Panc1 (cell line): ENCODE measurements around the gene ASB16. TPM values are rescaled to one million over a fixed set of nuclear protein-coding genes. Genes with fewer than 3 reads are reported as not detected.

Experiments
- ATAC-seq: fragments of 200-7000 bp; cut with Tn5 transposase; 2 replicates; pipeline ENCODE4 v1.9.1; 2020; ENCODE audit warnings: mild to moderate bottlenecking, moderate library complexity
- BruUV-seq: library from RNA; stranded (reverse); fragments of 400-500 nt; replicated peaks from 2 replicates; lab custom pipeline; 2021; lab: Mats Ljungman, UMichigan
- CTCF ChIA-PET: fragments of 300-600 bp; sonication (Branson Sonifier 250); formaldehyde crosslinking; loops from one replicate; lab custom pipeline; 2022; ENCODE audit warnings: antibody characterized with exemption; lab: Charles Lee
- POLR2A ChIA-PET: fragments of 300-600 bp; sonication (Branson Sonifier 250); formaldehyde crosslinking; loops from one replicate; lab custom pipeline; 2022; ENCODE audit warnings: antibody characterized with exemption; lab: Charles Lee
- DNase-seq: peaks from one replicate; pipeline ENCODE4 v3.0.0-alpha.2; 2010; ENCODE audit warnings: low read depth, low spot score
- H3K27ac ChIP-seq: 2 replicates; pipeline ENCODE4 v1.5.1; 2011; ENCODE audit warnings: mild to moderate bottlenecking, low read length, inconsistent platforms
- H3K27me3 ChIP-seq: fragments of 200-500 bp; sonication (Bioruptor generic); 2 replicates; pipeline ENCODE4 v1.6.0; 2014; ENCODE audit warnings: low read length, inconsistent platforms; ENCODE audit not compliant: control insufficient read depth, insufficient read depth
- H3K36me3 ChIP-seq: fragments of 200-500 bp; sonication (Bioruptor generic); 2 replicates; pipeline ENCODE4 v1.5.1; 2014; ENCODE audit warnings: inconsistent platforms, mild to moderate bottlenecking, low read length, moderate library complexity; ENCODE audit not compliant: control insufficient read depth, insufficient read depth
- H3K4me1 ChIP-seq: 2 replicates; pipeline ENCODE4 v1.5.1; 2011; ENCODE audit warnings: inconsistent platforms, mild to moderate bottlenecking, low read length, moderate library complexity; ENCODE audit not compliant: control insufficient read depth, insufficient read depth
- H3K4me3 ChIP-seq, 2 experiments: 2 replicates each; pipeline ENCODE4 v1.5.1; 2011 to 2012; ENCODE audit warnings: low read depth in 2 of 2, low read length in 2 of 2, mild to moderate bottlenecking in 2 of 2, inconsistent platforms in 1 of 2, moderate library complexity in 1 of 2
- H3K9me3 ChIP-seq: fragments of 200-500 bp; sonication (Bioruptor generic); 2 replicates; pipeline ENCODE4 v1.5.1; 2014; ENCODE audit warnings: low read depth, mild to moderate bottlenecking, inconsistent platforms, low read length, moderate library complexity; ENCODE audit not compliant: control insufficient read depth, insufficient read depth
- POLR2AphosphoS5 ChIP-seq: IDR thresholded peaks from 2 replicates; pipeline ENCODE4 v1.6.1; 2012; ENCODE audit warnings: mild to moderate bottlenecking, low read depth, low read length, moderate library complexity
- SIN3A ChIP-seq: IDR thresholded peaks from 2 replicates; pipeline ENCODE4 v1.6.1; 2012; ENCODE audit warnings: low read depth, mild to moderate bottlenecking, low read length, moderate library complexity, borderline replicate concordance; ENCODE audit not compliant: insufficient read depth
- TCF7L2 ChIP-seq: IDR thresholded peaks from 2 replicates; pipeline ENCODE4 v1.6.1; 2011; ENCODE audit warnings: mild to moderate bottlenecking, low read depth, low read length, inconsistent platforms
- in situ Hi-C: cut with HindIII; loops from 2 replicates; pipeline ENCODE4 v1.10.0; 2016; ENCODE audit warnings: low sequenced_read_pairs, low pct_unique_long_range_greater_than_20kb
- intact Hi-C: fragments of 100-400 bp; cut with micrococcal nuclease; formaldehyde crosslinking; loops from one replicate; pipeline ENCODE4 v1.10.0; 2022; ENCODE audit not compliant: unreplicated experiment
- total RNA-seq: library from RNA; stranded (reverse); gene quantifications from one replicate; pipeline ENCODE4 v1.2.1, GENCODE V29; 2021; ENCODE audit not compliant: unreplicated experiment
- TF ChIP-seq, protein P1 (sequence below): fragments of 450-650 bp; IDR thresholded peaks from 2 replicates; pipeline ENCODE4 v1.5.1; 2017; ENCODE audit warnings: mild to moderate bottlenecking
- TF ChIP-seq, protein P2 (sequence below), 2 experiments: IDR thresholded peaks; 2 replicates each; pipeline ENCODE4 v1.6.1; 2011 to 2012; ENCODE audit warnings: low read depth in 2 of 2, control low read depth in 1 of 2, low read length in 1 of 2, mild to moderate bottlenecking in 1 of 2, moderate library complexity in 1 of 2; ENCODE audit not compliant: insufficient read depth in 1 of 2

Gene ASB16
- total RNA-seq, 1 experiment from 2014 or later, result not detected

DNA sequence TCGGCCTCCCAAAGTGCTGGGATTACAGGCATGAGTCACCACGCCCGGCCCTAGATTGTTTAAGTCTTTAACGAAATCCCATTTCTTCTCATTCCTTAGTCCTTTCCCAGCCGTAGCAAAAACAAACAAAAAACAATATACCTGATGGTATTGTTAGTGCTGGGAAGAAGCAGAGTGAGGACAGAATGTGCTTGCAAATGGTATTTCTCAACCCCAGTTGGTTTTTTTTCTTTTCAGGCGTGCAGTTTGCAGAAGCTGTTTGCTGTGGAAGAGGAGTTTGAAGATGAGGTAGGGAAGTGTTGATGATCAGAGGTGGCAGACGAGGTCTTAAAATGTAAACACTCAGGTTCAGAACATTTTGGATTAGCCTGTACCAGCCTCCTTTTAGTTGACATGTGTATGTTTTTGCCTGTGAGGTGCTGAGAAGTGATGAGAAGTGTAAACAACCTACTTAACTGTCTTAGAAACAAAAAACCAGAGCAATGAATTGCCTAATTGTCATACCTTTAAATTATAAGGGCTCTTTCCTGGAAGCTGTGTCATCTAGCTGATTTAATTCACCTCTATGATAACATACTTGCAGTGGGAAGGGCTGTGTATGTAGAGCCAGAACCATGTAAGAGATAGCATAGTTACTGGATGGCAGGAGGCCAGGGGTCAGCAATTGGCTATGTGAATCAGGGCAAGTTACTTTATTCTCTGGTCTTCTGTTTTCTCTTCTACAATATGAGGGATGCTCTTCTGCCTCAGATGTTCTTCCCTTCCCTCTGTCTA lies 25.4 kb upstream of the ASB16 start:
- DNase-seq, result no peak
- ChIA-PET CTCF (interaction anchor here (0.6 to 0.7 kb wide), 2 partner anchors 201 to 214 kb away, joined by 3 to 6 read pairs; no protein-coding TSS in a partner anchor), POLR2A (interaction anchor here (0.6 kb wide), 1 partner anchor 1802 kb away, joined by 6 read pairs; no protein-coding TSS in a partner anchor)
- no peaks in the 10 kb centered on the region for H3K4me1 ChIP-seq
- in situ Hi-C loops, result no loop called here
- no peak for ATAC-seq
- intact Hi-C loops, result no loop called here
- no peaks in the 10 kb centered on the region for H3K27me3 ChIP-seq
- no peaks in the 10 kb centered on the region; the same call in 1 of the 2 replicates for H3K36me3 ChIP-seq
- TSS peak; percentile 33 for BruUV-seq
- no peak for TF ChIP-seq SIN3A
- TF ChIP-seq, protein P1, sequence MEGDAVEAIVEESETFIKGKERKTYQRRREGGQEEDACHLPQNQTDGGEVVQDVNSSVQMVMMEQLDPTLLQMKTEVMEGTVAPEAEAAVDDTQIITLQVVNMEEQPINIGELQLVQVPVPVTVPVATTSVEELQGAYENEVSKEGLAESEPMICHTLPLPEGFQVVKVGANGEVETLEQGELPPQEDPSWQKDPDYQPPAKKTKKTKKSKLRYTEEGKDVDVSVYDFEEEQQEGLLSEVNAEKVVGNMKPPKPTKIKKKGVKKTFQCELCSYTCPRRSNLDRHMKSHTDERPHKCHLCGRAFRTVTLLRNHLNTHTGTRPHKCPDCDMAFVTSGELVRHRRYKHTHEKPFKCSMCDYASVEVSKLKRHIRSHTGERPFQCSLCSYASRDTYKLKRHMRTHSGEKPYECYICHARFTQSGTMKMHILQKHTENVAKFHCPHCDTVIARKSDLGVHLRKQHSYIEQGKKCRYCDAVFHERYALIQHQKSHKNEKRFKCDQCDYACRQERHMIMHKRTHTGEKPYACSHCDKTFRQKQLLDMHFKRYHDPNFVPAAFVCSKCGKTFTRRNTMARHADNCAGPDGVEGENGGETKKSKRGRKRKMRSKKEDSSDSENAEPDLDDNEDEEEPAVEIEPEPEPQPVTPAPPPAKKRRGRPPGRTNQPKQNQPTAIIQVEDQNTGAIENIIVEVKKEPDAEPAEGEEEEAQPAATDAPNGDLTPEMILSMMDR, result no peak
- no peak for TF ChIP-seq TCF7L2
- TF ChIP-seq, protein P2, sequence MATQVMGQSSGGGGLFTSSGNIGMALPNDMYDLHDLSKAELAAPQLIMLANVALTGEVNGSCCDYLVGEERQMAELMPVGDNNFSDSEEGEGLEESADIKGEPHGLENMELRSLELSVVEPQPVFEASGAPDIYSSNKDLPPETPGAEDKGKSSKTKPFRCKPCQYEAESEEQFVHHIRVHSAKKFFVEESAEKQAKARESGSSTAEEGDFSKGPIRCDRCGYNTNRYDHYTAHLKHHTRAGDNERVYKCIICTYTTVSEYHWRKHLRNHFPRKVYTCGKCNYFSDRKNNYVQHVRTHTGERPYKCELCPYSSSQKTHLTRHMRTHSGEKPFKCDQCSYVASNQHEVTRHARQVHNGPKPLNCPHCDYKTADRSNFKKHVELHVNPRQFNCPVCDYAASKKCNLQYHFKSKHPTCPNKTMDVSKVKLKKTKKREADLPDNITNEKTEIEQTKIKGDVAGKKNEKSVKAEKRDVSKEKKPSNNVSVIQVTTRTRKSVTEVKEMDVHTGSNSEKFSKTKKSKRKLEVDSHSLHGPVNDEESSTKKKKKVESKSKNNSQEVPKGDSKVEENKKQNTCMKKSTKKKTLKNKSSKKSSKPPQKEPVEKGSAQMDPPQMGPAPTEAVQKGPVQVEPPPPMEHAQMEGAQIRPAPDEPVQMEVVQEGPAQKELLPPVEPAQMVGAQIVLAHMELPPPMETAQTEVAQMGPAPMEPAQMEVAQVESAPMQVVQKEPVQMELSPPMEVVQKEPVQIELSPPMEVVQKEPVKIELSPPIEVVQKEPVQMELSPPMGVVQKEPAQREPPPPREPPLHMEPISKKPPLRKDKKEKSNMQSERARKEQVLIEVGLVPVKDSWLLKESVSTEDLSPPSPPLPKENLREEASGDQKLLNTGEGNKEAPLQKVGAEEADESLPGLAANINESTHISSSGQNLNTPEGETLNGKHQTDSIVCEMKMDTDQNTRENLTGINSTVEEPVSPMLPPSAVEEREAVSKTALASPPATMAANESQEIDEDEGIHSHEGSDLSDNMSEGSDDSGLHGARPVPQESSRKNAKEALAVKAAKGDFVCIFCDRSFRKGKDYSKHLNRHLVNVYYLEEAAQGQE (IDR thresholded peaks at IDR 0.05; ENCODE audit: insufficient read depth in 1 of 2, low read depth in 2 of 2, low read length in 1 of 2), result no peak
- TF ChIP-seq POLR2AphosphoS5, result no peak
- no peak overlapping the region for H3K27ac ChIP-seq
- H3K9me3 ChIP-seq, result no peaks in the 10 kb centered on the region
- no peak overlapping the region for H3K4me3 ChIP-seq

DNA sequence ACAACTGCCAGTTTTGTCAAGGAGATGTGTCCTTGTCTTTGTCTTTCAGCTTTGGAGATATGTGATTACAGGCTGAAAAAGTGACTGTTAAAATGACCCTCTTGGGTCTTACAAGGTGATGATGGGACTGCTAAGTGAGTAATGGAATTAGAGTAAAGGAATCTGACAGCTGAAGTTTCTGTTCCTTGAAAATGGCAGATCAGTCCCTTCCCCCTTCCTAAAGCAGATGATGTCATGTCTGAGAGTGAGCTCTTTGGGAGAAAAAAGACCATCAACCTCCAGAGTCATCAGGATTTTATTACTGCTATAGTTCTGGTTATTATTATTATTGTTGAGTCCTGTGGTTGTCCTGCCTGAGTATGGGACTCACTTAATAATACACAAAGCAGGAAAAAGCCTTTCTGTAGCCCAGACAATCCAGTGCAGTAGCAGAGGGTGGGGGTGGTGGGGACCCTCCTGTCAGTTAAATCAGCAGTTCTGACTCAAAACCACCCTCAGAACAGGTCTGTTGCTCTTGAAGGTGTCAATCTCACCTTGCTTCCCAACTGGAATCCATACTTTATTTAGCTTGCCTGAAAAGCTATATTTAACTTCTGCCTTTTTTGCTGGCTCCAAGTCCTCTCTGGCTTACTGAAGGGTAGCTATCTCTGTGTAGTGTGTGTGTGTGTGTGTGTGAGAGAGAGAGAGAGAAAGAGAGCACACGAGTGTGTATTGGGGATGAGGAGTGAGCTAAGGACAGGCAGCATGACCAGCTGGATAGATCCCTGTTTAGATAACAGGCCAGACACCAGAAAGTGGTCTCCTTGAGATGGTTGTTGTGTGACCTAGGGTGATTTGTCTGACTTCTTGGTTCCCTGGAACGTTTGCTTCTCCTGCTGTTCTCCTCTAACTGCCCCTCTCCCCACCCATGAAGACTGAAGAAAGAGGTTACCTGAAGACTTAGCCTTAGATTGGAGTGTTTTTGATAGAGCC lies 23.8 kb upstream of the ASB16 start:
- POLR2A ChIA-PET, result no interaction called here
- TF ChIP-seq, protein P1, result no peak
- TF ChIP-seq POLR2AphosphoS5, result no peak
- TF ChIP-seq SIN3A, result no peak
- TF ChIP-seq, protein P2 (IDR thresholded peaks at IDR 0.05; ENCODE audit: insufficient read depth in 1 of 2, low read depth in 2 of 2, low read length in 1 of 2), result no peak
- TF ChIP-seq TCF7L2, result no peak
- intact Hi-C loops, result no loop called here

More for the DNA sequence above, 23.8 kb upstream of the ASB16 start:
- Histone ChIP-seq H3K4me1 (no peaks in the 10 kb centered on the region), H3K36me3 (no peaks in the 10 kb centered on the region; the same call in 1 of the 2 replicates), H3K27ac (no peak overlapping the region), H3K9me3 (no peaks in the 10 kb centered on the region), H3K27me3 (no peaks in the 10 kb centered on the region), H3K4me3 (no peak overlapping the region)
- DNase-seq (no peak), ATAC-seq (no peak)
- in situ Hi-C loops, result no loop called here
- BruUV-seq, result no TSS peak
- CTCF ChIA-PET, result no interaction called here
